ENCODE measurements around the gene TDP2. TPM values are rescaled to one million over a fixed set of nuclear protein-coding genes. Genes with fewer than 3 reads are reported as not detected.
"Not testable (repeated sequence)": the region's sequence is repeated elsewhere in the genome, so short reads cannot be mapped to it uniquely, and the experiment has no call there.

TDP2 gene
- total RNA-seq, 1 donor from 2014 or later: 21.7 TPM

- intact Hi-C loops (cut with DNase I): no loop called here
- no peak for ATAC-seq
These were observed 7.1 kb downstream of the TDP2 start for GRCh38 chr6:24659561-24659960.

GRCh38 chr6:24658573-24659560 lies 7.8 kb downstream of the TDP2 start:
- DNase-seq (ENCODE audit: missing footprints) (no peak), ATAC-seq (no peak)
- intact Hi-C loops (cut with DNase I): no loop called here

More at GRCh38 chr6:24659561-24659960, 7.1 kb downstream of the TDP2 start:
- DNase-seq (ENCODE audit: missing footprints): no peak

- intact Hi-C loops (cut with DNase I): no loop called here
- no peak for DNase-seq (ENCODE audit: missing footprints)
- no peak for ATAC-seq
These were observed 11.5 kb downstream of the TDP2 start for GRCh38 chr6:24655215-24655614.

DNA sequence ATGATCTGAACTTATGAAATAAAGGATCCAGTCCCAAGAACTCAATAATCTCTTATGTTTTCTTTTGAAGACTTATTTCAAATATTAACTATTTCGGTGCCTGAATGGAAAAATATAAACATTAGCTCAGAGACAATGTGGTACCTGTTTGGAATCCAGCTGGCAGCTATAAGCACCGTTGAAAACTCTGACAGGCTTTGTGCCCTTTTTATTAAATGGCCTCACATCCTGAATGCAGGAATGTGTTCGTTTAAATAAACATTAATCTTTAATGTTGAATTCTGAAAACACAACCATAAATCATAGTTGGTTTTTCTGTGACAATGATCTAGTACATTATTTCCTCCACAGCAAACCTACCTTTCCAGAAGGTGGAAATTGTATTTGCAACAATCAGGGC lies 16.3 kb downstream of the TDP2 start:
- ATAC-seq: no peak
- intact Hi-C loops (cut with DNase I): no loop called here
- DNase-seq (ENCODE audit: missing footprints): no peak

DNA sequence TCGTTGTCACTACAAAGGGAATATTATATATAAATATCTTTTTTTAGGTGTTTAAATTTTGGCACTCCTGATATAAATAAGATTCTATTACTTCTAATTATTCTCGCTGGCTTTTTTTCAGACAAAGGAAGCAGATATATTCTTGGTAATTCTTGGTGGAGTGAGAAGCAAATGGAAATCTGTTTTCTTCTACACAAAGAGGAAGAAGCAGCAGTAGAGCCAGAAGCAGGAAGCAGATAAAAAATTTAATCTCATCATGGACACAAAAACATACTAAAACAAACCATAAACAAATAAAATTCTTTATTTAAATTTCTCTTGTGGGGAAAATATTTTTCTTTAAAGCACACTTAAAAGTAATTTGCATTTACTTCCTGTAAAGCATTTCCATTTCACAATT lies 17.0 kb downstream of the TDP2 start:
- intact Hi-C loops (cut with DNase I): no loop called here
- no peak for DNase-seq (ENCODE audit: missing footprints)
- no peak for ATAC-seq

GRCh38 chr6:24648276-24648675 lies 18.4 kb downstream of the TDP2 start:
- peak; percentile 53 for DNase-seq (ENCODE audit: missing footprints)
- intact Hi-C loops (cut with DNase I): no loop called here
- ATAC-seq: no peak

DNA sequence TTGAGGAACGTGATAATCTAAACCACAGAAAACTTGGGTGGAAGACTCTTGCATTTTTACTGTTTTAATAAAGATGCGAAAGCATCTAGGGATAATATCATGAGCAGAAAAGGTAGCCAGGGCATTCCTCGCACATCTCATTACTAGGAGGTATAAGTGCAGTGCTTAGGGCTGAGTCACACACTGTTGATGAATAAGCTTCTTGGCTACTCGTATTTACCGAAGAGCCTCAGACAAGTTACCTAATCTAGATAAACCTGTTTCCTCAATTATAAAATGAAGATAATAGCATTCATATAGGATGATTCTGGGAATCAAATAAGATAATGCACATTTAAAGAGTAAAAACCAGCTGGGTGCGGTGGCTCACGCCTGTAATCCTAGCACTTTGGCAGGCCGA lies 19.9 kb downstream of the TDP2 start:
- DNase-seq (ENCODE audit: missing footprints): no peak
- intact Hi-C loops (cut with DNase I): no loop called here
- ATAC-seq: no peak

- DNase-seq (ENCODE audit: missing footprints) (no peak), ATAC-seq (no peak)
- intact Hi-C loops (cut with DNase I): no loop called here
These were observed 22.3 kb downstream of the TDP2 start for GRCh38 chr6:24644377-24644776.

- intact Hi-C loops (cut with DNase I): no loop called here
- ATAC-seq: no peak
- DNase-seq (ENCODE audit: missing footprints): no peak
These were observed 22.8 kb downstream of the TDP2 start for GRCh38 chr6:24643920-24644319.

DNA sequence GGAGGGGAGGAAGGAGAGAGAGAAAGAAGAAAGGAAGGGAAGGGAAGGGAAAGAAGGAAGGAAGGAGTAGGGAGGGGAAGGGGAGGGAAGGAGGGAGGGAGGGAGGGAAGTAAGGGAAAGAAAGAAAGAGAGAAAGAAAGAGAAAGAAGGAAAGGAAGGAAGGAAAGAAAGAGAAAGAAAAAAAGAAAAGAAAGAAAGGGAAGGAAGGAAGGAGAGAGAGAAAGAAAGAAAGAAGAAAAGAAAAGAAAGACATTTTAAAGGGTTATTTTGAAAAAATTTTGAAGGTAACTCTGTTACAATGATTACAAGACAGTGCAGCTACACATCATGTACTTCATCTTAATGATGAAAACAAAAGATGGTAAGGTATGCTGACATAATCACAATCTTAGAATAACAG lies 24.6 kb downstream of the TDP2 start:
- intact Hi-C loops (cut with DNase I): no loop called here
- ATAC-seq: no peak
- DNase-seq (ENCODE audit: missing footprints): no peak

DNA sequence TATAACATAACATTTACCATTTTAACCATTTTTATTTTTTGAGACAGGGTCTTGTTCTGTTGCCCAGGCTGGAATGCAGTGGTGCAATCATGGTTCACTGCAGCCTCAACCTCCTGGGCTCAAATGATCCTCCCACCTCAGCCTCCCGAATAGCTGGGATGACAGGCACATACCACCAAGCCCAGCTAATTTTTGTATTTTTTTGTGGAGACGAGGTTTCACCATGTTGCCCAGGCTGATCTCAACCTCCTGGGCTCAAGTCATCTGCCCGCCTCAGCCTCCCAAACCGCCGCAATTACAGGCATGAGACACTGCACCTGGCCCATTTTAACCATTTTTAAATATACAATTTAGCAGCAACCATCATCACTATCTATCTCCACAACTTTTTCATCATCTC lies 26.1 kb downstream of the TDP2 start:
- ATAC-seq; intact Hi-C loops (cut with DNase I); DNase-seq (ENCODE audit: missing footprints): not testable (repeated sequence)

- no peak for DNase-seq (ENCODE audit: missing footprints)
- ATAC-seq: no peak
- intact Hi-C loops (cut with DNase I): no loop called here
These were observed 26.5 kb downstream of the TDP2 start for GRCh38 chr6:24640166-24640565.

- intact Hi-C loops (cut with DNase I): no loop called here
- DNase-seq (ENCODE audit: missing footprints) (no peak), ATAC-seq (no peak)
These were observed 30.0 kb downstream of the TDP2 start for GRCh38 chr6:24636681-24637080.

DNA sequence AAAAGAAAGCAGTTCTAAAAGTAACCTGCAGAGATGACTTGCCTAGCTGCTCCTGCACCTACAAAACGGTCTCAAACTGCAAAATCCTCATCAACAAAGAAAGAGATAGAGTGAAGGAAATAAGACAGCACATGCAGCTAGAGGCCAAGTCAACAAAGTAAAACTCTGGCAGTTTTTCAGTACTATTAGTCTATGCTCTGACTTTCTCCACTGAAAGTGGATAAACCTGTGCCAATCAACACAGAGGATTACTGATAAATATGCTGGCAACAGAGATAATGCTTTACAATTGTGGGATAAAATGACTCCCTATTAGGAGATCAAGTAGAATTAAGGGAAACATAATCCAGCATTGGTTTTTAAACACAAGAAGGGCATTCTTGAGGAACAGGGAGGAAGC lies 34.1 kb downstream of the TDP2 start:
- DNase-seq (ENCODE audit: missing footprints) (no peak), ATAC-seq (no peak)
- intact Hi-C loops (cut with DNase I): no loop called here

- ATAC-seq: no peak
- intact Hi-C loops (cut with DNase I): no loop called here
- no peak for DNase-seq (ENCODE audit: missing footprints)
These were observed 35.0 kb downstream of the TDP2 start for GRCh38 chr6:24631671-24632070.

DNA sequence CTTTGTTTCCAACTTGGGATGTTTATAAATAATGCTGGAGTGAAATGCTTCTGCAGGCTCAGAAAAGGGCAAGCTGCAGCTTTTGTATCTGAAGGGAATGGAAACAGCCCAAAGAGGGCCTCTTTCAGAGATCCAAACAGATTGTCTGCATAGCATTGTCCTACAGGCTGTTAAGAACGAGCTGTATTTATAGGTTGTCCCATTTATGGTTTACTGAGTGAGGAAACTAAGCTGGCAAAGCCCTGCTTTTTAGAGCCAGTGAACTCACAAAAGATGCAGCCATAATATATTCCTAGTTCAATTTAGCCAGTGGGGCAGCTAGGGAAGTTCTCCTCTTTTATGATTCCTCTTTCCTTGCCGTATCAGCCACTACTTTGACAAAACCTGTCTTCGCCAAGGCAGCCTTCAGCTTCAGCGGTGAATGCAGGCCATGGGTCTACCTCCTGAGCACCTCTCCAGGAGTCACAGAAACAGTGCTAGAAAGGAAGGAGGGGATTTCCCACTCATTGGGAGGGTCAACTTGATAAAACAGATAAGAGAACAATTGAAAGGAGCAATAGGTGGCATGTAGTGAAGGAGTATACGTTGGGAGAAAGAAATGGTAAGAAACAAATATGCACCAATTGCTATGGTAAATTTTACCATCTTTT lies 35.7 kb downstream of the TDP2 start:
- intact Hi-C loops (cut with DNase I): no loop called here
- no peak for ATAC-seq

DNA sequence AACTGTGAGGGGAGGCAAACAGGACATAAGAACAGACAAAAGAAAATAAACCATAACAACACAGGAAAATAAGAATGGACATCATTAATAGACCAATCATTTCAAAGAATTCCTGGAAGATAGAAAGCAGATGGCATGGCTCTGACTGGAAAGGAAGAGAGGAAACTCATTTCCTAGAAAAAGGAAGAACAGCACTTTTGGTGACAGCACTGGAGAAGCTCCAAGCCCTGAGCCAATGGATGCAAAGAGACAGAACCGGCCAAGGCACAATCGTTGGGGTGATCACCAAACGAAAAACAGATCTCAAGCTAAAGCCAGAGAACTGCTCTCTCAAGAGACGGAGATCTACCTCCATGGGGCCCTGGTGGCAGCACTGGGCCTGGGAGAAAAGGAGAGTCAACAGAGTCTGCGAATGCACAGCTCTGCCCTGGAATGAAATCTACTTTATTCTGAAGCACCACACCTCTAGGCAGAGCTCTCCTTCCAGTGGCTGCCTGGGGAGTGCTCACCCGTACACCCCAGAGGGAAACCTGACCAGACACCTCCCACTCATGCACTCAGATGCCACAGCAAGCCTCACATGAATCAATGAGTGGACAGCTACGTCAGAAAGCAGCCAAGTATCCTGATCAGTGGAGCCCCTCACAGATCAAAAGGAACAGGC lies 44.9 kb downstream of the TDP2 start:
- intact Hi-C loops (cut with DNase I): no loop called here
- DNase-seq (ENCODE audit: missing footprints) (no peak), ATAC-seq (no peak)

More for the DNA sequence above, 35.7 kb downstream of the TDP2 start:
- no peak for DNase-seq (ENCODE audit: missing footprints)

GRCh38 chr6:24620637-24621036 lies 46.1 kb downstream of the TDP2 start:
- no peak for ATAC-seq
- intact Hi-C loops (cut with DNase I): no loop called here
- no peak for DNase-seq (ENCODE audit: missing footprints)

DNA sequence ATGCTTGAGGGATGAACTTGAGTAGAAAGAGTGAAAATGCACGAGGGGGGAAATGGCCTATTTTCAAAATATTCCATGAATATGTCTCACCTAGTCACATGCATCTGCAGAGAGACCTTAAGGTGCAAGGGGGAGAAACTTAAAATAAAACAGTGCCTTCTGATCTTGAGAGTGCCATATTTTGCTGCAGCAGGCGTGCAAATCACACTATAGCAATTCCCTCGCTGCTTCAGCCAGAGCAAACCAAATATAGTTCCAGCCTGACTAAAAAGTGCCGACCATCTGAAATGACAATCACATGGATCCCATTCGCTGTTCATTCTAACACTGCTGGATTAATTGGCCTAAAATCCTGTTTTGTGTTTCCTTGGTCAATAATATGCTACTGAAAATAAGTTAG lies 47.0 kb downstream of the TDP2 start:
- intact Hi-C loops (cut with DNase I): no loop called here
- ATAC-seq (no peak), DNase-seq (ENCODE audit: missing footprints) (no peak)

DNA sequence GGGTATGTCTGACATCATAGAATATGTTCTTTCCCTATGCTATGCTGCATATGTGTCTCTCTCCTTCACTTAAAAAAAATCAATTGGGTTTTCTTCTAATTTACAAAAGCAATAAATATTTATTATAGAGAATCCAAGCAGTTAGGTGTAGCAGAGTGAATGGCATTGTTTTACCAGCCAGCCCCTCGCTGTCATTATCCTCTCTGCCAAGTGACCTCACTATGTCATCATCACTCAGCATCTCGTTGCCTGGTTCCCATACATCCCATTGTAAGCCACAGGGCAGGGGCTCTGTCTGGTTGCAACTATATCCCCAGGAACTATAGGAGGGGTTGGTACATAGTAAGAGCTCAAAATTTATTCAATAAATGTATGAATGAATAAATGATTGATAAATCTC lies 52.1 kb downstream of the TDP2 start:
- ATAC-seq (no peak), DNase-seq (ENCODE audit: missing footprints) (no peak)
- intact Hi-C loops (cut with DNase I): no loop called here

All from Right ventricle myocardium inferior (tissue), 1 donor.